B cell (primary cell): Measurements from ENCODE around the gene MYT1.

Source experiments
- CTCF ChIP-seq: fragments of 200-600 bp; IDR thresholded peaks from one replicate; pipeline ENCODE4 v1.8.0; 2022; ENCODE audit warnings: antibody characterized with exemption, mild to moderate bottlenecking
- EZH2 ChIP-seq: IDR thresholded peaks from 2 replicates; pipeline ENCODE4 v1.6.1; 2012; ENCODE audit warnings: borderline replicate concordance, low read depth, mild to moderate bottlenecking, moderate library complexity, low read length; ENCODE audit not compliant: insufficient read depth, poor library complexity, severe bottlenecking

- TF ChIP-seq CTCF (no peak), EZH2 (no peak)
Measured at GRCh38 chr20:64163776-64164122, 503 bp upstream of the MYT1 start.
